K562 (cell line): Measurements from ENCODE around the gene OLFML3. TPM values are rescaled to one million over a fixed set of nuclear protein-coding genes. Genes with fewer than 3 reads are reported as not detected.

Experiments used
- CBX2 ChIP-seq: fragments of 200-600 bp; sonication (generic); IDR thresholded peaks from one replicate; pipeline ENCODE4 v1.6.1; 2012; ENCODE audit warnings: mild to moderate bottlenecking, low read length, inconsistent platforms; ENCODE audit not compliant: insufficient read depth, poor library complexity, severe bottlenecking
- CHD1 ChIP-seq: fragments of 200-600 bp; sonication (generic); IDR thresholded peaks from one replicate; pipeline ENCODE4 v1.6.1; 2012; ENCODE audit warnings: mild to moderate bottlenecking, moderate library complexity, low read length, inconsistent platforms
- GABPA ChIP-seq: fragments of 200-800 bp; sonication (Bioruptor generic); conservative IDR thresholded peaks from 2 replicates; pipeline ENCODE4 v1.6.1; 2016; ENCODE audit warnings: low read depth, missing genetic modification characterization, missing compliant biosample characterization
- JUN ChIP-seq, 2 experiments: sonication (generic) in 1 of 2; formaldehyde crosslinking in 1 of 2; IDR thresholded peaks; 2 replicates each; pipeline versions ENCODE4 v1.6.1 to v1.8.0; 2012 to 2022; ENCODE audit warnings: borderline replicate concordance in 2 of 2, mild to moderate bottlenecking in 2 of 2, improper control_type of control experiment in 1 of 2, low read depth in 1 of 2, low read length in 1 of 2, missing genetic modification reagents in 1 of 2
- KDM5B ChIP-seq: fragments of 200-600 bp; sonication (generic); IDR thresholded peaks from 2 replicates; pipeline ENCODE4 v1.6.1; 2012; ENCODE audit warnings: low read depth, mild to moderate bottlenecking, moderate library complexity, low read length, control low read depth, inconsistent platforms; ENCODE audit not compliant: insufficient replicate concordance
- NONO ChIP-seq, 2 experiments: fragments of 200-400 bp in 1 of 2; fragments of 450-650 bp in 1 of 2; formaldehyde crosslinking in 1 of 2; IDR thresholded peaks; 2 replicates each; pipeline ENCODE4 v1.6.1; 2017; ENCODE audit warnings: low read depth in 2 of 2, mild to moderate bottlenecking in 2 of 2, moderate library complexity in 2 of 2, low read length in 1 of 2
- RB1 ChIP-seq: fragments of 450-650 bp; IDR thresholded peaks from 2 replicates; pipeline ENCODE4 v1.6.1; 2017; ENCODE audit warnings: low read depth, mild to moderate bottlenecking
- TAF1 ChIP-seq: IDR thresholded peaks from 2 replicates; pipeline ENCODE4 v1.6.1; 2011; ENCODE audit warnings: mild to moderate bottlenecking, low read length, moderate library complexity; ENCODE audit not compliant: insufficient read depth, control insufficient read depth, severe bottlenecking; ENCODE audit errors: extremely low read depth
- ZFX ChIP-seq: sonication (generic); formaldehyde crosslinking; IDR thresholded peaks from 2 replicates; pipeline ENCODE4 v1.8.0; 2022; ENCODE audit warnings: mild to moderate bottlenecking, missing genetic modification reagents, moderate library complexity
- ZKSCAN1 ChIP-seq: fragments of 150-350 bp; IDR thresholded peaks from 2 replicates; pipeline ENCODE4 v1.6.1; 2016; ENCODE audit warnings: low read depth, low read length
- polyA plus RNA-seq, 8 experiments: library from polyadenylated mRNA; depleted of rRNA in 4 of 8; stranded (reverse) in 5 of 8; unstranded in 3 of 8; fragments of >200 nt; fragmentation: Nextera tagmentation in 2 of 8; fragmentation: Illumina TruSeq in 1 of 8; extraction: Ambion mirVana in 2 of 8; extraction: Trizol in 1 of 8; gene quantifications; 2 replicates each; pipeline versions ENCODE4 v1.2.1 to v1.2.3, GENCODE V29; 2011 to 2014; ENCODE audit warnings: inconsistent platforms in 1 of 8, missing spikeins in 1 of 8
- total RNA-seq, 7 experiments: library from RNA; depleted of rRNA in 6 of 7; stranded (reverse); fragments of >200 nt in 6 of 7; fragmentation: Illumina TruSeq in 2 of 7; extraction: Trizol in 2 of 7; gene quantifications; 2 replicates each; pipeline versions ENCODE4 v1.2.1 to v1.2.3, GENCODE V29; 2011 to 2021; ENCODE audit warnings: low replicate concordance in 1 of 7
- TF ChIP-seq, protein P1 (sequence below), 2 experiments: fragments of 450-650 bp; IDR thresholded peaks; 2 replicates each; pipeline ENCODE4 v1.6.1; 2018; ENCODE audit warnings: mild to moderate bottlenecking in 2 of 2, low read depth in 1 of 2; ENCODE audit not compliant: partially characterized antibody in 2 of 2
- TF ChIP-seq, protein P2 (sequence below): fragments of 450-650 bp; formaldehyde crosslinking; IDR thresholded peaks from 2 replicates; pipeline ENCODE4 v1.4.0; 2020; ENCODE audit warnings: mild to moderate bottlenecking
- TF ChIP-seq, protein P3 (sequence below): sonication (generic); IDR thresholded peaks from 2 replicates; pipeline ENCODE4 v1.6.1; 2016
- TF ChIP-seq, protein P4 (sequence below): fragments of 450-650 bp; formaldehyde crosslinking; IDR thresholded peaks from 2 replicates; pipeline ENCODE4 v1.4.0; 2022; ENCODE audit warnings: missing genetic modification characterization
- TF ChIP-seq, protein P5 (sequence below), 2 experiments: fragments of 450-650 bp; conservative IDR thresholded peaks; 2 replicates each; pipeline ENCODE4 v1.6.1; 2017; ENCODE audit warnings: mild to moderate bottlenecking in 2 of 2, moderate library complexity in 2 of 2

The OLFML3 gene
- total and polyA plus RNA-seq, 9 of the 15 experiments (the other 6 are each of a cell fraction or from before 2014, with no cell fraction given), result 0.07 to 0.13 (median 0.07) TPM; not detected in 6

DNA sequence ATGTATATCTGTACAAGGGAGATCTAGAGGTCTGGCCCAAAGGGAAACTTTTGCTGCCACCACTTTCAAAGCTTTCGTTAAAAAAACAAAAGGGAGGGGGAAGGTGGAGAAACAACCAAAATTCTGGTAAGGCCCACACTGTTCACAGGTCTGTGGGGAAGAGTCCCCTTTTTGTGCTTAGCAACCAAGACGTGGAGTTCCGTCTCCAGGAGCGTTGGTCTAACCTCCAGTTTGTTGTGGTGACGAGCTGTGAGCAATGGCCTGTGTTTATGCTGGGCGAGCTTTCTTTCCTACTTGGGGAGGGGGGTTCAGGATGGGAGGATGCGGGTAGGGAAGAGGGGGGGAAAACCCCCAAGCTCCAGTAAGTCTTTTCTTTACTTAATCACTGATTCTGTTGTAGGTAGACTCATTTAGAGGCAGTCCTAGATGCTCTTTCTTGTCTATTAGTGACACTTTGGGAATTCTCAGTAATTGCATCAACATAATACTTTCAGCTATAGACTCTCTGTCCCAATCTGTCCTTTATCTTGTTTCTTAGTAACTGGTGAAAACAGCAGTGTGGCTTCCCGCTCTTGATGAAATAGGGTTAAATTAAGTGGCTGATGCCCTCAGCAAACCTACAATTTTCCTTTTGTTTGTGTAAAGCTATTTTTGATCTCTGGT is 48.6 kb upstream of the OLFML3 start (continued):
- TF ChIP-seq, protein P1, sequence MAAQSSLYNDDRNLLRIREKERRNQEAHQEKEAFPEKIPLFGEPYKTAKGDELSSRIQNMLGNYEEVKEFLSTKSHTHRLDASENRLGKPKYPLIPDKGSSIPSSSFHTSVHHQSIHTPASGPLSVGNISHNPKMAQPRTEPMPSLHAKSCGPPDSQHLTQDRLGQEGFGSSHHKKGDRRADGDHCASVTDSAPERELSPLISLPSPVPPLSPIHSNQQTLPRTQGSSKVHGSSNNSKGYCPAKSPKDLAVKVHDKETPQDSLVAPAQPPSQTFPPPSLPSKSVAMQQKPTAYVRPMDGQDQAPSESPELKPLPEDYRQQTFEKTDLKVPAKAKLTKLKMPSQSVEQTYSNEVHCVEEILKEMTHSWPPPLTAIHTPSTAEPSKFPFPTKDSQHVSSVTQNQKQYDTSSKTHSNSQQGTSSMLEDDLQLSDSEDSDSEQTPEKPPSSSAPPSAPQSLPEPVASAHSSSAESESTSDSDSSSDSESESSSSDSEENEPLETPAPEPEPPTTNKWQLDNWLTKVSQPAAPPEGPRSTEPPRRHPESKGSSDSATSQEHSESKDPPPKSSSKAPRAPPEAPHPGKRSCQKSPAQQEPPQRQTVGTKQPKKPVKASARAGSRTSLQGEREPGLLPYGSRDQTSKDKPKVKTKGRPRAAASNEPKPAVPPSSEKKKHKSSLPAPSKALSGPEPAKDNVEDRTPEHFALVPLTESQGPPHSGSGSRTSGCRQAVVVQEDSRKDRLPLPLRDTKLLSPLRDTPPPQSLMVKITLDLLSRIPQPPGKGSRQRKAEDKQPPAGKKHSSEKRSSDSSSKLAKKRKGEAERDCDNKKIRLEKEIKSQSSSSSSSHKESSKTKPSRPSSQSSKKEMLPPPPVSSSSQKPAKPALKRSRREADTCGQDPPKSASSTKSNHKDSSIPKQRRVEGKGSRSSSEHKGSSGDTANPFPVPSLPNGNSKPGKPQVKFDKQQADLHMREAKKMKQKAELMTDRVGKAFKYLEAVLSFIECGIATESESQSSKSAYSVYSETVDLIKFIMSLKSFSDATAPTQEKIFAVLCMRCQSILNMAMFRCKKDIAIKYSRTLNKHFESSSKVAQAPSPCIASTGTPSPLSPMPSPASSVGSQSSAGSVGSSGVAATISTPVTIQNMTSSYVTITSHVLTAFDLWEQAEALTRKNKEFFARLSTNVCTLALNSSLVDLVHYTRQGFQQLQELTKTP (IDR thresholded peaks at IDR 0.05; ENCODE audit: low read depth in 1 of 2, partially characterized antibody in 2 of 2), result peak in 1 of 2 experiments; percentile 7
- TF ChIP-seq, protein P2, sequence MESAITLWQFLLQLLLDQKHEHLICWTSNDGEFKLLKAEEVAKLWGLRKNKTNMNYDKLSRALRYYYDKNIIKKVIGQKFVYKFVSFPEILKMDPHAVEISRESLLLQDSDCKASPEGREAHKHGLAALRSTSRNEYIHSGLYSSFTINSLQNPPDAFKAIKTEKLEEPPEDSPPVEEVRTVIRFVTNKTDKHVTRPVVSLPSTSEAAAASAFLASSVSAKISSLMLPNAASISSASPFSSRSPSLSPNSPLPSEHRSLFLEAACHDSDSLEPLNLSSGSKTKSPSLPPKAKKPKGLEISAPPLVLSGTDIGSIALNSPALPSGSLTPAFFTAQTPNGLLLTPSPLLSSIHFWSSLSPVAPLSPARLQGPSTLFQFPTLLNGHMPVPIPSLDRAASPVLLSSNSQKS, result no peak
- TF ChIP-seq, protein P3, sequence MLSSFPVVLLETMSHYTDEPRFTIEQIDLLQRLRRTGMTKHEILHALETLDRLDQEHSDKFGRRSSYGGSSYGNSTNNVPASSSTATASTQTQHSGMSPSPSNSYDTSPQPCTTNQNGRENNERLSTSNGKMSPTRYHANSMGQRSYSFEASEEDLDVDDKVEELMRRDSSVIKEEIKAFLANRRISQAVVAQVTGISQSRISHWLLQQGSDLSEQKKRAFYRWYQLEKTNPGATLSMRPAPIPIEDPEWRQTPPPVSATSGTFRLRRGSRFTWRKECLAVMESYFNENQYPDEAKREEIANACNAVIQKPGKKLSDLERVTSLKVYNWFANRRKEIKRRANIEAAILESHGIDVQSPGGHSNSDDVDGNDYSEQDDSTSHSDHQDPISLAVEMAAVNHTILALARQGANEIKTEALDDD, result peak; percentile 10; the same call in 1 of the 2 replicates
- TF ChIP-seq KDM5B (peak; percentile 21), CHD1 (peak; percentile 4), ZFX (CRISPR knock-in tag) (peak; percentile 46; the same call in 1 of the 2 replicates), GABPA (tag) (no peak), TAF1 (peak; percentile 43), RB1 (no peak; the same call in 1 of the 2 replicates), NONO (IDR thresholded peaks at IDR 0.05; ENCODE audit: low read depth in 2 of 2, low read length in 1 of 2) (0 out of 4 replicates have a peak, but pooled peaks of 1 of the 2 experiments have one; percentile 32), ZKSCAN1 (no peak), JUN (IDR thresholded peaks at IDR 0.05; ENCODE audit: borderline replicate concordance, low read depth, low read length) (0 out of 2 replicates have a peak, but pooled peaks have one; percentile 29), JUN (CRISPR knock-in tag; IDR thresholded peaks at IDR 0.05; ENCODE audit: borderline replicate concordance) (no peak), CBX2 (no peak)
- TF ChIP-seq, protein P4, sequence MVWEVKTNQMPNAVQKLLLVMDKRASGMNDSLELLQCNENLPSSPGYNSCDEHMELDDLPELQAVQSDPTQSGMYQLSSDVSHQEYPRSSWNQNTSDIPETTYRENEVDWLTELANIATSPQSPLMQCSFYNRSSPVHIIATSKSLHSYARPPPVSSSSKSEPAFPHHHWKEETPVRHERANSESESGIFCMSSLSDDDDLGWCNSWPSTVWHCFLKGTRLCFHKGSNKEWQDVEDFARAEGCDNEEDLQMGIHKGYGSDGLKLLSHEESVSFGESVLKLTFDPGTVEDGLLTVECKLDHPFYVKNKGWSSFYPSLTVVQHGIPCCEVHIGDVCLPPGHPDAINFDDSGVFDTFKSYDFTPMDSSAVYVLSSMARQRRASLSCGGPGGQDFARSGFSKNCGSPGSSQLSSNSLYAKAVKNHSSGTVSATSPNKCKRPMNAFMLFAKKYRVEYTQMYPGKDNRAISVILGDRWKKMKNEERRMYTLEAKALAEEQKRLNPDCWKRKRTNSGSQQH (CRISPR knock-in tag), result peak; percentile 37; the same call in 1 of the 2 replicates
- TF ChIP-seq, protein P5, sequence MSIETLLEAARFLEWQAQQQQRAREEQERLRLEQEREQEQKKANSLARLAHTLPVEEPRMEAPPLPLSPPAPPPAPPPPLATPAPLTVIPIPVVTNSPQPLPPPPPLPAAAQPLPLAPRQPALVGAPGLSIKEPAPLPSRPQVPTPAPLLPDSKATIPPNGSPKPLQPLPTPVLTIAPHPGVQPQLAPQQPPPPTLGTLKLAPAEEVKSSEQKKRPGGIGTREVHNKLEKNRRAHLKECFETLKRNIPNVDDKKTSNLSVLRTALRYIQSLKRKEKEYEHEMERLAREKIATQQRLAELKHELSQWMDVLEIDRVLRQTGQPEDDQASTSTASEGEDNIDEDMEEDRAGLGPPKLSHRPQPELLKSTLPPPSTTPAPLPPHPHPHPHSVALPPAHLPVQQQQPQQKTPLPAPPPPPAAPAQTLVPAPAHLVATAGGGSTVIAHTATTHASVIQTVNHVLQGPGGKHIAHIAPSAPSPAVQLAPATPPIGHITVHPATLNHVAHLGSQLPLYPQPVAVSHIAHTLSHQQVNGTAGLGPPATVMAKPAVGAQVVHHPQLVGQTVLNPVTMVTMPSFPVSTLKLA (conservative IDR thresholded peaks at IDR 0.05), result peak in 1 of 2 experiments; percentile 19; a peak in 1 of 4 replicates
